PC-9 (cell line): ENCODE data around the gene ZBTB18. TPM values are rescaled to one million over a fixed set of nuclear protein-coding genes. Genes with fewer than 3 reads are reported as not detected.

Source experiments
- BruUV-seq: library from RNA; stranded (reverse); fragments of 400-500 nt; replicated peaks from 2 replicates; lab custom pipeline; 2021; lab: Mats Ljungman, UMichigan
- CTCF ChIA-PET: fragments of 300-600 bp; sonication (Branson Sonifier 250); formaldehyde crosslinking; loops from one replicate; lab custom pipeline; 2022; ENCODE audit warnings: antibody characterized with exemption; lab: Charles Lee
- POLR2A ChIA-PET: fragments of 300-600 bp; sonication (Branson Sonifier 250); formaldehyde crosslinking; loops from one replicate; lab custom pipeline; 2022; ENCODE audit warnings: antibody characterized with exemption; ENCODE audit not compliant: unreplicated experiment; lab: Charles Lee
- DNase-seq, 2 experiments: peaks; one replicate each; pipeline versions ENCODE4 v3.0.0 to v3.0.0-alpha.2; 2015 to 2022; ENCODE audit warnings: mixed read lengths in 1 of 2
- H2AFZ ChIP-seq: fragments of 200-600 bp; sonication (generic); 2 replicates; pipeline ENCODE4 v1.8.1; 2017; ENCODE audit warnings: antibody characterized with exemption
- H3F3A ChIP-seq: fragments of 200-600 bp; sonication (generic); 2 replicates; pipeline ENCODE4 v1.8.1; 2017; ENCODE audit warnings: antibody characterized with exemption, mild to moderate bottlenecking, low read depth; ENCODE audit not compliant: insufficient read depth
- H3K27ac ChIP-seq: fragments of 200-600 bp; sonication (generic); 2 replicates; pipeline ENCODE4 v1.6.1; 2016; ENCODE audit warnings: mixed run types
- H3K27me3 ChIP-seq: fragments of 200-600 bp; sonication (generic); 2 replicates; pipeline ENCODE4 v1.6.1; 2016; ENCODE audit warnings: low read depth, mixed run types; ENCODE audit not compliant: insufficient read depth
- H3K36me3 ChIP-seq: fragments of 200-600 bp; sonication (generic); 2 replicates; pipeline ENCODE4 v1.6.1; 2016; ENCODE audit warnings: low read depth, mixed run types
- H3K4me1 ChIP-seq: fragments of 200-600 bp; sonication (generic); replicated peaks from 2 replicates; pipeline ENCODE4 v1.6.1; 2016; ENCODE audit warnings: mixed run types; ENCODE audit not compliant: insufficient read depth
- H3K4me2 ChIP-seq: fragments of 200-600 bp; sonication (generic); 2 replicates; pipeline ENCODE4 v1.6.1; 2017; ENCODE audit warnings: mixed run types
- H3K4me3 ChIP-seq: fragments of 200-600 bp; sonication (generic); 2 replicates; pipeline ENCODE4 v1.6.1; 2016; ENCODE audit warnings: mixed run types
- H3K79me2 ChIP-seq: fragments of 200-600 bp; sonication (generic); 2 replicates; pipeline ENCODE4 v1.6.1; 2017; ENCODE audit warnings: low read depth, mixed run types
- H3K9me2 ChIP-seq: fragments of 200-600 bp; sonication (generic); 2 replicates; pipeline ENCODE4 v1.8.1; 2017; ENCODE audit warnings: mild to moderate bottlenecking; ENCODE audit not compliant: insufficient read depth
- H3K9me3 ChIP-seq: fragments of 200-600 bp; sonication (generic); 2 replicates; pipeline ENCODE4 v1.8.1; 2016; ENCODE audit warnings: low read depth; ENCODE audit not compliant: insufficient read depth
- H4K20me1 ChIP-seq: fragments of 200-600 bp; sonication (generic); 2 replicates; pipeline ENCODE4 v1.8.1; 2017; ENCODE audit not compliant: insufficient read depth
- EZH2 ChIP-seq: fragments of 200-600 bp; sonication (generic); IDR thresholded peaks from 2 replicates; pipeline ENCODE4 v1.8.0; 2017; ENCODE audit warnings: antibody characterized with exemption, low read depth
- intact Hi-C: fragments of 100-400 bp; cut with micrococcal nuclease; formaldehyde crosslinking; loops from one replicate; pipeline ENCODE4 v1.10.0; 2022; ENCODE audit not compliant: unreplicated experiment
- total RNA-seq: library from RNA; stranded (reverse); gene quantifications from 2 replicates; pipeline ENCODE4 v1.2.3, GENCODE V29; 2021
- TF ChIP-seq, protein P1 (sequence below): fragments of 200-600 bp; sonication (generic); conservative IDR thresholded peaks from 2 replicates; pipeline ENCODE4 v1.6.1; 2017; ENCODE audit warnings: mixed run types, antibody characterized with exemption, mild to moderate bottlenecking, moderate library complexity

The ZBTB18 gene
- total RNA-seq, 1 experiment from 2014 or later: 20.7 TPM

GRCh38 chr1:244048256-244049161 is 2.6 kb upstream of the ZBTB18 start:
- H3K27me3 ChIP-seq: no peaks in the 10 kb centered on the region
- no peak for TF ChIP-seq EZH2
- TF ChIP-seq, protein P1, sequence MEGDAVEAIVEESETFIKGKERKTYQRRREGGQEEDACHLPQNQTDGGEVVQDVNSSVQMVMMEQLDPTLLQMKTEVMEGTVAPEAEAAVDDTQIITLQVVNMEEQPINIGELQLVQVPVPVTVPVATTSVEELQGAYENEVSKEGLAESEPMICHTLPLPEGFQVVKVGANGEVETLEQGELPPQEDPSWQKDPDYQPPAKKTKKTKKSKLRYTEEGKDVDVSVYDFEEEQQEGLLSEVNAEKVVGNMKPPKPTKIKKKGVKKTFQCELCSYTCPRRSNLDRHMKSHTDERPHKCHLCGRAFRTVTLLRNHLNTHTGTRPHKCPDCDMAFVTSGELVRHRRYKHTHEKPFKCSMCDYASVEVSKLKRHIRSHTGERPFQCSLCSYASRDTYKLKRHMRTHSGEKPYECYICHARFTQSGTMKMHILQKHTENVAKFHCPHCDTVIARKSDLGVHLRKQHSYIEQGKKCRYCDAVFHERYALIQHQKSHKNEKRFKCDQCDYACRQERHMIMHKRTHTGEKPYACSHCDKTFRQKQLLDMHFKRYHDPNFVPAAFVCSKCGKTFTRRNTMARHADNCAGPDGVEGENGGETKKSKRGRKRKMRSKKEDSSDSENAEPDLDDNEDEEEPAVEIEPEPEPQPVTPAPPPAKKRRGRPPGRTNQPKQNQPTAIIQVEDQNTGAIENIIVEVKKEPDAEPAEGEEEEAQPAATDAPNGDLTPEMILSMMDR: no peak
- H3K9me3 ChIP-seq: no peaks in the 10 kb centered on the region
- H2AFZ ChIP-seq: no peak overlapping the region
- CTCF ChIA-PET: interaction anchor here (0.5 to 0.7 kb wide), 3 partner anchors 224 to 261 kb away, joined by 3 to 11 read pairs (median 8); no protein-coding TSS in a partner anchor
- H3K4me3 ChIP-seq: no peak overlapping the region; the same call in 1 of the 2 replicates
- peak; percentile 97 for DNase-seq
- intact Hi-C loops: loop anchor here (1.0 to 5.0 kb wide), 10 partner anchors 116 to 814 kb away; partner anchors contain the start of genes ADSS2 and HNRNPU
- H3K36me3 ChIP-seq: peaks cover 11% of the 10 kb centered on the region
- H3K27ac ChIP-seq: no peak overlapping the region
- no TSS peak for BruUV-seq
- no peaks in the 10 kb centered on the region for H4K20me1 ChIP-seq
- H3F3A ChIP-seq: peaks cover 14% of the 10 kb centered on the region
- peaks cover 42% of the 10 kb centered on the region for H3K79me2 ChIP-seq
- POLR2A ChIA-PET: interaction anchor here (0.5 to 1.0 kb wide), 7 partner anchors 13 to 792 kb away, joined by 3 to 14 read pairs (median 4); partner anchors contain the start of gene SDCCAG8
- no peaks in the 10 kb centered on the region for H3K9me2 ChIP-seq
- H3K4me1 ChIP-seq: peaks cover 44% of the 10 kb centered on the region
- H3K4me2 ChIP-seq: no peak overlapping the region

DNA sequence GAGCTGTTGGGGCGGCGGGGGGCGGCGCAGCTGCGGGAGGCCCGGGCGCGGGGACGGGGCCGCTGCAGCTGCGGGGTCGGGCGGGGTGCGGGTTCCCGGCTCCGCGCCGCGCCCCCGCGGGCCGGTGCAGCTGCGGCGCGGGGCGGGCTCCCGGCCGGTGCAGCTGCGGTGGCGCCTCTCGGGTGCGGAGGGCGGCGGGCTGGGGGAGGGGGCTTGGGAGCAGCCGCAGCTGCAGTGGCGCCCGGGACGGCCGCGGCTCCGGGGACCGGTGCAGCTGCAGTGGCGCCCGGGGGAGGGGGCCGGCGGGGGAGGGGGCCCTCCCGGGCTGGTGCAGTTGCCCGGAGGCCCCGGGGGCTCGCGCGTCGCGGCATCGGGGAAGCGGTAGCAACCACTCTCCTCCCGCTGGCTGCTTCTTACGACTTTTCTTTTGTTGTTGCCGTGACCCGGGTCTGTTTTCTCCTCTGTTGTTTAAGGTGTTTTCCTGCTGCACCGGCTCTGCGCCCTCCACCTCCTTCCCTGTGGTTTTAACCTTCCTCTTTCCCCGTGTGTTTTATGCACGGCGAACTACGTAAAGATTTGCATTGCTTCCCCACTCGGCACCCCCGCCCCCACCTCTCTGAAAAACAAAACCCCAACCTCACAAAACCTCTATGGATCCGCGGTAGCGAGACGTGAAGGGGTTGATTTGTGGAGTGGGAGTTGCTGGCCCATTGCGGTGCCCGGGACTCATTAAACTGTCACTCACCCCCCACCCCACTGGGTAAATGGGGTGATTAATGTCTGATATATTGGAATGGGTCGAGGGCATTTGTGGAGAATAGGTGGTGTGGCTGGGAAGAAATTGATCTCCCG is 1.7 kb upstream of the ZBTB18 start:
- no peaks in the 10 kb centered on the region for H3K9me3 ChIP-seq
- H3K27ac ChIP-seq: peak overlapping the region; percentile 34
- BruUV-seq: no TSS peak
- H3K79me2 ChIP-seq: peaks cover 51% of the 10 kb centered on the region
- intact Hi-C loops: loop anchor here (2.0 to 5.0 kb wide), 6 partner anchors 115 to 813 kb away; partner anchors contain the start of genes ADSS2 and HNRNPU
- peak overlapping the region; percentile 91 for H3K4me2 ChIP-seq
- H4K20me1 ChIP-seq: 0 out of 2 replicates have a peak, but pooled peaks cover 3% of the 10 kb centered on the region
- H3K4me1 ChIP-seq: peaks cover 44% of the 10 kb centered on the region
- no peaks in the 10 kb centered on the region for H3K9me2 ChIP-seq
- no peaks in the 10 kb centered on the region for H3K27me3 ChIP-seq
- peaks cover 14% of the 10 kb centered on the region for H3F3A ChIP-seq
- peak overlapping the region; percentile 77 for H2AFZ ChIP-seq
- DNase-seq: peak in 1 of 2 experiments; percentile 26
- POLR2A ChIA-PET: no interaction called here
- CTCF ChIA-PET: interaction anchor here (0.6 kb wide), 1 partner anchor 223 kb away, joined by 8 read pairs; no protein-coding TSS in a partner anchor
- H3K36me3 ChIP-seq: peaks cover 16% of the 10 kb centered on the region
- TF ChIP-seq, protein P1: no peak
- TF ChIP-seq EZH2: no peak
- peak overlapping the region; percentile 99 for H3K4me3 ChIP-seq
